ENCODE measurements around the gene IDH3B.

The IDH3B gene

DNA sequence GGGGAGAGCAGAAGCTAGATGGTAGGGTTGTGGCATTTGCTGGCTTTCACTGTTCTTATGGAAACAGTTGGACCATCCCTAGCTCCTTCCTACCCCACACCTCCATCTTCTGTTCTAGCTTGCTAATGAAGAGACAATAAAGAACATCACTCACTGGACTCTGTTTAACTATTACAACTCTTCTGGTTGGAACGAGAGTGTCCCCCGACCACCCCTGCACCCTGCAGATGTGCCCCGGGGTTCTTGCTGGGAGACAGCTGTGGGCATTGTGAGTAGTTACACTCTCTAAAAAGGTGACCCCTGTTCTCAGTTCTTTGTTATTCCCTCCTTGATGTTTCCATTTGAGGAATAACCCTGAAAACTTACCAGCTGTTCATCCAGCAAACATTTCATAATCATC, 51.9 kb downstream of the IDH3B start:
- no peak for DNase-seq

DNA sequence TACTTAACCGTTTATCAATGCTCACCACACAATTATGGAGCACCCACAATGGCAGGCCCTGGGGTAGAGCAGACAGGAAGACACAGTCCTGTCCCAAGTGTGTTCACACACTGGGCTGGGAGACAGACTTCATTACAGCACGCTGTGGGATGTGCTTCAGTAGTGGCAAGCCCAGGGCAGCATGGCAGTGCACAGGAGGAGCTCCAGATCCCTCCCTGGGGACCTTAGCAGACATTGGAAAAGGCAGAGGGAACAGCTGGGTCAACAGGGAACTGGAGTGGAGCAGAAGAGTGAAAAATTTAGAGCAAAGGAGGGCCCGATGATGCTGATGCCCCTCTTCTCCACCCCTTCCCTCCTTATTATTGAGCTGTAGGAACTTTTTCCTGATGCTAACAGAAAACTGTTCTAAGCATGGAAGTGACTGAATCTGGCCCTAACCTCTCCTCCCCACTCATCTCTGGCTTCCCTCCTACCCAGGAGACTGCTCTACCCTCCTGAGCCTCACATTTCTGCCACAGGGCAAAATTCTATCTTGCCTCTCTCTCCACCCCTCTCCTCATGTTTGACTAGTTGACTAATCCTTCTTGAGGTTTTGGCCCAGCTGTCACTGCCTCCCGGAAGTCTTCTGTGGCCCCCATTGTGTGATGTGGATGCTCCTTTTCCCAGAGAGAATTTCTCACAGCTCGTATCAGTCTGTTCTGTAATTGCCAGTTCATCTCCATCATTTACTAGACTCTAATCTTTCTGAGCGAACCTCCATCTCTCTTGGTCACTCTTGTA, 52.9 kb downstream of the IDH3B start:
- DNase-seq = no peak

DNA sequence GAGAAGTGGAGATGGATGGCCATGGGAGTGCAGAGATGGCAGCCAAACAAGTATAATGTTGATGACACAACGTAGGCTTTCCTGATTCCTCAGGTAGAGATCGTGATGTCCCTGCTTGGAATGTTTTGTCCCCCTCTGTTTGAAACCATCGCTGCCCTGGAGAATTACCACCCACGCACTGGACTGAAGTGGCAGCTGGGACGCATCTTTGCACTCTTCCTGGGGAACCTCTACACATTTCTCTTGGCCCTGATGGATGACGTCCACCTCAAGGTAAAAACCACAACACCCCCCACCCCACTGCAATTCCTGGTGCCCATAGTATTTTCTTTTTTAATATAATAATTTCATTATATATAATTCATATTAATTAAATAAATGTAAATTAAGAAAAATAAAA, 53.7 kb downstream of the IDH3B start:
- DNase-seq = no peak

Measured in activated gamma-delta T cell (primary cell).